ENCODE results near the gene CFAP45.

CFAP45 gene, protein sequence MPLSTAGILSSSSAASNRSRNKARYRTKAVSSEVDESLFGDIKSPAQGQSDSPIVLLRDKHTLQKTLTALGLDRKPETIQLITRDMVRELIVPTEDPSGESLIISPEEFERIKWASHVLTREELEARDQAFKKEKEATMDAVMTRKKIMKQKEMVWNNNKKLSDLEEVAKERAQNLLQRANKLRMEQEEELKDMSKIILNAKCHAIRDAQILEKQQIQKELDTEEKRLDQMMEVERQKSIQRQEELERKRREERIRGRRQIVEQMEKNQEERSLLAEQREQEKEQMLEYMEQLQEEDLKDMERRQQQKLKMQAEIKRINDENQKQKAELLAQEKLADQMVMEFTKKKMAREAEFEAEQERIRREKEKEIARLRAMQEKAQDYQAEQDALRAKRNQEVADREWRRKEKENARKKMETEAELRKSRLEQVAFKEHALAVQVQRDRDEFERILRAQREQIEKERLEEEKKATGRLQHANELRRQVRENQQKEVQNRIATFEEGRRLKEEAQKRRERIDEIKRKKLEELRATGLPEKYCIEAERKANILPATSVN

DNA sequence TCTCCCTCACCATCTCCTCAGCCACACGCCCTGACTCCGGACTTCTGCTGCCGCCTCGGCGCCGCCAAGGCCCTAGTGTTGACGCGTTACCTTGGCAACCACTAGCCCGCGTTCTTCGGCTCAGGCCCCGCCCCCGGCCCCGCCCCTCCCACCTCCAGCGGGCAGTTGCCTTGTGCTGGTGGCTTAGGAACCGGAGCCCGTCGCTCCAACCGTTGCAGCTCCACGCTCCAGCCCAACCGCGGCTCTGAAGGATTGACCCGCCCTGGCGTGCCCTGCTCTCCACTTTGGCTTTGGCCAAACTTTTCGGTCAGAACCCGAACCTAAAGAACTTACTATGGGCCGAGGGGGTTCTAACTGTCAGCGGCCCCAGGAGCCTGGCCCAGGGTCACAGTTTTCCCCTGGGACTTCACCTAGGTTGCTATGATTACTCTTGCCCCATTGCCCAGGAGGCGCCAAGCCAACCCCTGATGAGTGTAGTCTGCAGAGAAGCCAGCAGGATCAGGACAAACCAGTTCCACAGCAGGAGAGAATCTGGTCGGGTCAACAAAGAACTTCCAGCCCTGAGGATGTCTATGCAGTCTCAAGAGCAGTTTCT lies at the start of gene CFAP45:
Gene CFAP45, minus strand, starts transcription at position 80 of the 595 bp plus-strand sequence. Its CDS starts 67 bp downstream, at position 13.
- DNase-seq, result no peak

DNA sequence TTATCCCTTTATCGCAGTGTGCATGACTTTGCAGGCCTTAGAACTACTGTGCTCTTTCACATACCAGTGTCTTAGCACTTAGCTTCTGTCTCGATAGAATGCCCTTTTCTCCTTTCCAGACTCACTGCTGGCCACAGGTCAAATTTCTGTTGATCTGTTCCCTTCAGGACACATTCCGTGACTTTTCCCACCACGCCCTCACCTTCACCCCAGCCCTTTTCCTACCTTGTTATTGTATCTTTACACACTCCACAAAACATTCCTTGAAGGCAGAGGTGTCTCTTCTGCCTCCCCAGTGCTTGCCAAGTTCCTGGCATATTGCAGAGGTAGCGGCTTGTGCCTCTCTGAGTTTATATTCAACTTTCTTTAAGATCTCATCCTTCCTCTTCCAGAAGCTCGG lies 49.2 kb upstream of the CFAP45 start:
- DNase-seq, result no peak

DNA sequence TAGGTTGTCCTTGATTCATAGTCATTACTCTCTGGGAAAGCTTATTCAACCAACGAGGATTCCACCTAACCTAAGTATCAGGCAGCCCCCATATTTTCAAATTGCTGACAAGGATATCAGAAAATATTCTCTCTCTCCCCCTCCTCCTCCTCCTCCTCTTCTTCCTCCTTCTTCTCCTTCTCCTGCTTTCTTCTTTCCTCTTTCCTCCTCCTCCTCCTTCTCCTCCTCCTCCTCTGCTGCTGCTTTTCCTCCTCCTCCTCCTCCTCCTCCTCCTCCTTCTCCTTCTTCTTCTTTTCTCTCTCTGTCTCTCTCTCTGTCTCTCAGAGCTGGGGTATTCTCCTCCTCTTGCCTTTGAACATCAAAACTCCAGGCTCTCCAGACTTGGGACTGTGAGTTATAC lies 48.0 kb upstream of the CFAP45 start:
- no peak for DNase-seq

GRCh38 chr1:159946242-159947187 lies 46.5 kb upstream of the CFAP45 start:
- DNase-seq, result no peak

- DNase-seq, result no peak
These were observed 45.7 kb upstream of the CFAP45 start, which contains the start of gene IGSF9 for GRCh38 chr1:159945483-159946241. TSS of gene IGSF9 (minus strand) at chr1:159945613. CDS start at chr1:159943454, 2,159 bp downstream.

- no peak for DNase-seq
These were observed 44.9 kb upstream of the CFAP45 start for GRCh38 chr1:159944623-159945455.

DNA sequence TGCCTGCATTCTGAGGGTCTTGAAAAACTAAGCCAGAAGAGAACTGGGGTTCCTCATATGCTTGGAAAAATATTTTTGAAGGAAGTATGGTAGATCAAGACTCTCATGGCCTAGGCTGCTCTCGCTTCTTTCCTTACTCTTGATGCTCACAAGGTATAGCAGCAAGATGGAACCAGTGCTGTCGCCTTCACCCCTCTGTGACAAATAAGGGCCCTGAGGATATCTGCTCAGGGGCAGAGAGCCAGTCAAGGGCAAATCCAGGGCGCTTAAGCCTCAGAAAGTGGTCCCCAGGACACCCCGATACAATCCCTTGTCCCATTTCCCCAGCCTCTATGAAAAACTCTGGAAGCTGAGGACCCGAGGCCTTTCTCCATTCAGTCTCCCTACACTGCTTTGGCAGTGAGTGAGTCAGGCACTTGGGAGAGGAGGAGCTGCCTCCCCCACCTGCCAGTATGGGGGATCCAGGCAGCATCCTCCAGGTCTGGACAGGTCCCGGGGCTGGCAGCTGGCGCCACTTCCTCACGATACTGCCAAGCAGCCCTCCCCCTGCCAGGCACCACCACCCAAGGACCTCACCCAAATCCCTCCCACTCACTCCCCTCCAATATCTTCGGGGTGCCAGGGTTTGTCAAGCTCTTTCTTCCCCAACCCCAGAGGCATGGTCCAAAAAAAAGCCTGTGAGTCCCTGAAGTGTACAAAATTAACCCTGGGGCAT lies 44.1 kb upstream of the CFAP45 start:
- DNase-seq, result no peak

DNA sequence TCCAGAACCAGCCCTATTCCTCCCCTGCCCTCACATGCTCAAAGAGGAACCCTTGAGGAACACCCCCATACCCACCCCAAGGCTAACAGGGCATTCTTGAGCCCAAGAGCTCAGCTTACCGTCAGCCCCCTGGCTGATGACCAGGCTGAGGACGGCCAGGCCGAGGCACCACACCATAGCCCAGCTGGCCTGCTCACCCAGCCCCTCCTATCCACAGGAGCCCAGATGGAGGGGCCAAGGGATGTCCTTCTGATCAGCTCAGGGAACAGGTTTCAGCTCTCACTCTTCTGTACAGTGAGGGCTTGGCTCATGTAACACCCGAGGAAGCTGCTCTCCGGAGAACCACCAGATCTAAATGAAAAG lies 43.3 kb upstream of the CFAP45 start:
- no peak for DNase-seq

DNA sequence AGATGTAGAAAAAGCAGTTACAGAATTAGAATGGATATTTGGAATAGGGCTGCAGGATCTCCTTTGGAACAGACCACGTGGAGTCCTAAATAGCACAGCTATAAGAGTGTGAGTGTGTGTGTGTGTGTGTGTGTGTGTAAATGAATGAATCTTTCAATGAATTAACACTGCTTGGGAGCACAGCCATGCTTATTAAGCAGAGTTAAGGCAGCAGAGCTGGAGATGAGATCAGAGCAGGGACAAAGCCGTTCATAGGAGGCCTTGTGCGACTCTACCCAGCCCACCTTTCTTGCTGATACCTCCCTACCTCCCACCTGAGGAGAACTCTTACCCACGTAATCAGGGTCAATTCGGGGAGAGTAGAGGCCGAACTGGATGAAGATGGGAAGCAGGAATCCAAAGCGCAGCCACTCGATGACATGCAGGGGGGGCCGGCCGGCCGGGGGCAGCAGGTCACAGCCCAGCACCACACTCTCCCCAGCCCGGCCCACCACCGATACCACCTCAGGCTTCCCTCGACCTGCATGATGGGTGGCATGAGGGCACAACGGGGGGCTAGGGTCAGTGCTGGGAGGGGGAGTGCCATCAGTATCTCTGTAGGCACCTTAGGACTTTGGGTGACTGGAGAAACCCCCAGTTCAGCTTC lies 42.8 kb upstream of the CFAP45 start:
- DNase-seq, result no peak

DNA sequence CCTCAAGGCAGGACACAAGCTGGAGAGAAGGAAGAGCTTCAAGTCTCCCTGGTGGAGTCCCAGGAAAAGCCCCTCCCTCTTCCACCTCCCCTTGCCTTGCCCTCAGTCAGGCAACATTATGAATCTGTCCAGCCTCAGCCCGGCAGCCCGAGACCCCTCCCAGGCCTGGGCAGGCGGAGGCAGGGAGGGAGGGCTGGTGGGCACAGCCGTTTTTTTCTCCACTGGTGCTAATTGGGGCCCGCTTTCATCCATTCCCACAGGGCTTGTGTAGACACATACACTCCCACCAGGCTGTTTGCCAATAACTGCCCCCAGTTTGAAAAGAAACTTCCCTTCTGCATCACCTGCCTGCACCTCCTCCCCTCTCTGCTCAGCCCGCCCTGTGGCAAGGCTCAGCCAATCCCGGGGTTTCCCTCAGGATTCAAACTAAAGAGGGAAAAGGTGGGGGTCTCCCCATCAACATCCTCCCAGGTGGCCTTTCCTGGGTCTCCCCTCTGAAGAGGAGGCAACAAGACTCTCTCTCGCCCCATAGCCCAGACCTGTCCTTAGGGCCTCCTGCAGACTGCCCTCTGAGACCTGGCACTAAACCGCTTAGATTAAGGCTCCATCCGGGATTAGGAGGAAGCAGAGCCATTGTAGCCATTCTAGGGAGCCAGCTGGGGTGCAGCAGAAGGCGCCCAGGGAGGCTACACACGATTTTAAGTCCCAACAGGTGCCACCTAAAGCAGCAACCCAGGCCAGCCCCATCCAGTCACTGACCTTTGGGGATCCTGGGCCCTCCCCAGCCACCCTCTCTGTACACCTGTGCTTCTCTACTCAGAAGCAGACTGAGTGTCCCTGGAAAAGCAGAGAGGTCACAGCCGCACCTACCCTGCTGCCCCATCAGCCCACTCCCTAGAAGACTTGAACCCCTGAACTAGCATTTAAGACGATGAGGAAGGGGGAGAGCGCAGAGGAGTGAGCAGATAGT lies 41.9 kb upstream of the CFAP45 start:
- no peak for DNase-seq

DNA sequence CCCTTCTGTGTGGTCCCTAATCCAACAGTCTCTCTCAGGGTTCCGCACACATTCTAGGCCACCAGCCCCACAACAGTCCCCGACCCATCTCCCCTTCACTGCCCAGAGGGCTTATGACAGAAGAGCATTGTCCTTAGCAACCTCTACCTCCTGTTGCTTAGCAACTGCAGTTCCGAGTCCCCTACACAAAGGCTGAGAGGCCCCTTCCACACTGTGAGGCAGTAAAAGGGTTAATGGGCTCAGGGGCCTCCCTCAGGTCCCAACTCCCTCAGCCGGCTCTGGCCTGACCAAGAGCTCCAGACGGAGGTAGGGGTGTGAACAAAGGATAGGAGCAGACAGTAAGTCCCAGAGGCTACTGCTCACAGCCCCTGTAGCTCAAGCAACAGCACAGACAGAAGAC lies 41.2 kb upstream of the CFAP45 start:
- no peak for DNase-seq

DNA sequence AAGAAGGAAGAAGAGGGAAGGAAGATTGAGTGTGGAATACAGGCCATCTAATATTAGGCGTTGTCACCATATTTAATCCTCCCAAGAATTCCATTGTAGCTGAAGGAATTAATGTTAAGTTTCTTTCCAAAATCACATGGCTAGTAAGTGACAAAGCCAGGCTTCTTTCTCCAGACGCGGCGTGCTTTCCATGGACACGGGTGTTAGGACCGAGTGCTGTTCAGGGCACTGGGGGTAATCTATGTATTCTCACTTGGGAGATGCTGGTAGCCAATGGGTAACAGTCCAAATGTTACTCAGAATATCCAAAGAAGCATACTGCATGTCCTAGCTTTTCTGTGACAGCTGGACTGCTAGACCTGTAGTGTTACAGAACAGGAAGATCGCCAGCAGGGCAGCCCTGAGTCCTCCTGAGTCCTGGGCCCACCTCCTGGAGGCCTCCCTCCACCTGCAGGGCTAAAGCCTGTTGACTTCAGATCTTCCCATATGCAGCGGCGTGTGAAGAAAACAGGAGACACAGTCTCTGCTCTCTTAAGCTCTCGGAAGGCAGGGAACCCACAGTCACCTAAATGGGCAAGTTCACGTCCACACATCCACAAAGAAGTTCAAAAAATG lies 40.1 kb upstream of the CFAP45 start:
- DNase-seq, result no peak

- DNase-seq, result no peak
These were observed 39.7 kb upstream of the CFAP45 start for GRCh38 chr1:159939678-159940002.

GRCh38 chr1:159938905-159939677 lies 39.1 kb upstream of the CFAP45 start:
- DNase-seq, result no peak

DNA sequence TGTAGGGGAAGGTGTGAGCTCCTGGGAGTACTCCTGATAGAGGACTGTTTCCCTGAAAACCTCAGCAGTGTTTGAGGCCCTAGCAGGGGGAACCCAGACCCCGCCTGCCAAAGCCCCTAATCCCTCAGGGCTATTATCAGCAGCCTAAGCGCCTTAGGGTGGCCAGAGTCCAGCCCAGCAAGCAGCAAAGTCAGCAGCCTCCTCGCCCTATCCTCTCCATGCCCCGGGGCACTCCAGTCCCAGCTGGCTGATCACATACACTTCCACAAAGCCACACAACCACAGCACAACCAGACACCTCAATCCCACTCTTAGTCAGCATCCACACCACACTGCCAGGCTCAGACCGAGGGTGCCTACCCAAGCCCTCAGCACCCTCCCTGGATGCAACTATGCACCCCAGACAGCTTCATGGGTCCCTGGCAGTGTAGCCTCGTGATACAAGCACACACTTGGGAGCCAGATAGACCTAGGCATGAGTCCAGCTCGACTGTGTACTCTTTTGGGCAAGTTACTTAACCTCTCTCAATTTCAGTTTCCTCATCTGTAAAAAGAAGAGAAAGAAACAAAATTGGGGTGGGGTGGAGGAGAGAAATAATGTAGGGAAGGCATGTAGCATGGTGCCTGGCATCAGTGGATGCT lies 38.4 kb upstream of the CFAP45 start:
- no peak for DNase-seq

- peak; percentile 54 for DNase-seq
These were observed 37.2 kb upstream of the CFAP45 start for GRCh38 chr1:159937054-159937750.
